ENCODE data around the gene SLC12A4.
A peak's percentile ranks its signal among the peaks of the same experiment; 100 is the strongest.

- TF ChIP-seq CTCF (IDR thresholded peaks at IDR 0.05) (no peak), EP300 (IDR thresholded peaks at IDR 0.05) (no peak), POLR2A (IDR thresholded peaks at IDR 0.05; ENCODE audit: low read depth) (peak; percentile 27), POLR2AphosphoS5 (IDR thresholded peaks at IDR 0.05) (peak; percentile 90 to 93)
Observed at GRCh38 chr16:67935402-67936123, 32.9 kb downstream of the SLC12A4 start.
